Liver (tissue), 9 donors: Measurements from ENCODE around the gene NELFCD. TPM values are rescaled to one million over a fixed set of nuclear protein-coding genes. Genes with fewer than 3 reads are reported as not detected.

Experiments used
- DNase-seq: peaks from one replicate; pipeline ENCODE4 v3.0.0-alpha.2; 2017; ENCODE audit warnings: low spot score
- H3K27ac ChIP-seq, 2 donors: one replicate each; pipeline ENCODE4 v1.7.0; 2013; ENCODE audit warnings: inconsistent platforms in 2 of 2, low read length in 2 of 2, control low read depth in 1 of 2, low read depth in 1 of 2, mild to moderate bottlenecking in 1 of 2
- H3K27me3 ChIP-seq, 4 donors: one replicate each; pipeline versions ENCODE4 v1.6.1 to v1.7.0; 2013; ENCODE audit warnings: low read length in 3 of 4, inconsistent platforms in 1 of 4, mild to moderate bottlenecking in 1 of 4, moderate library complexity in 1 of 4; ENCODE audit not compliant: control insufficient read depth in 4 of 4, insufficient read depth in 4 of 4
- H3K36me3 ChIP-seq, 4 donors: one replicate each; pipeline versions ENCODE4 v1.6.1 to v1.7.0; 2013; ENCODE audit warnings: low read length in 3 of 4, mild to moderate bottlenecking in 3 of 4, low read depth in 1 of 4, moderate library complexity in 1 of 4; ENCODE audit not compliant: control insufficient read depth in 4 of 4, insufficient read depth in 3 of 4
- H3K4me1 ChIP-seq, 4 donors: one replicate each; pipeline versions ENCODE4 v1.6.1 to v1.7.0; 2013; ENCODE audit warnings: low read length in 3 of 4, mild to moderate bottlenecking in 3 of 4, moderate library complexity in 1 of 4; ENCODE audit not compliant: control insufficient read depth in 4 of 4, insufficient read depth in 4 of 4
- H3K4me3 ChIP-seq, 3 donors: one replicate each; pipeline versions ENCODE4 v1.6.1 to v1.7.0; 2013; ENCODE audit warnings: low read length in 3 of 3, control low read depth in 1 of 3, low read depth in 1 of 3, mild to moderate bottlenecking in 1 of 3
- H3K9ac ChIP-seq, 2 donors: one replicate each; pipeline ENCODE4 v1.7.0; 2013; ENCODE audit warnings: low read length in 2 of 2, mild to moderate bottlenecking in 2 of 2, moderate library complexity in 2 of 2, control low read depth in 1 of 2, low read depth in 1 of 2
- H3K9me3 ChIP-seq, 4 donors: one replicate each; pipeline versions ENCODE4 v1.6.1 to v1.7.0; 2013; ENCODE audit warnings: low read length in 3 of 4; ENCODE audit not compliant: control insufficient read depth in 4 of 4
- ATF3 ChIP-seq: IDR thresholded peaks from 2 replicates; pipeline ENCODE4 v1.6.1; 2016; ENCODE audit warnings: antibody characterized with exemption
- CTCF ChIP-seq: fragments of 150-350 bp; IDR thresholded peaks from 2 replicates; pipeline ENCODE4 v1.5.1; 2017; ENCODE audit warnings: improper control_type of control experiment, low read depth, low read length; ENCODE audit not compliant: missing input control
- EGR1 ChIP-seq, 2 donors: IDR thresholded peaks; 2 replicates each; pipeline ENCODE4 v1.6.1; 2016 to 2018; ENCODE audit warnings: antibody characterized with exemption in 2 of 2, low read depth in 2 of 2
- FOXA1 ChIP-seq: IDR thresholded peaks from 2 replicates; pipeline ENCODE4 v1.6.1; 2016; ENCODE audit warnings: antibody characterized with exemption
- FOXA2 ChIP-seq: IDR thresholded peaks from 2 replicates; pipeline ENCODE4 v1.6.1; 2016; ENCODE audit warnings: antibody characterized with exemption
- HNF4A ChIP-seq, 2 donors: conservative IDR thresholded peaks; 2 replicates each; pipeline ENCODE4 v1.6.1; 2016; ENCODE audit warnings: antibody characterized with exemption in 2 of 2, mild to moderate bottlenecking in 2 of 2
- HNF4G ChIP-seq: IDR thresholded peaks from 2 replicates; pipeline ENCODE4 v1.6.1; 2016; ENCODE audit warnings: antibody characterized with exemption
- NR2F2 ChIP-seq: IDR thresholded peaks from 2 replicates; pipeline ENCODE4 v1.6.1; 2016; ENCODE audit warnings: antibody characterized with exemption
- RAD21 ChIP-seq, 2 donors: IDR thresholded peaks; 2 replicates each; pipeline ENCODE4 v1.6.1; 2016; ENCODE audit warnings: antibody characterized with exemption in 2 of 2, mild to moderate bottlenecking in 2 of 2
- REST ChIP-seq: IDR thresholded peaks from 2 replicates; pipeline ENCODE4 v1.6.1; 2016; ENCODE audit warnings: antibody characterized with exemption, mild to moderate bottlenecking
- SP1 ChIP-seq: IDR thresholded peaks from 2 replicates; pipeline ENCODE4 v1.6.1; 2018; ENCODE audit warnings: antibody characterized with exemption, mild to moderate bottlenecking
- TAF1 ChIP-seq: conservative IDR thresholded peaks from 2 replicates; pipeline ENCODE4 v1.6.1; 2016; ENCODE audit warnings: antibody characterized with exemption, mild to moderate bottlenecking
- ZBTB33 ChIP-seq: IDR thresholded peaks from 2 replicates; pipeline ENCODE4 v1.6.1; 2016; ENCODE audit warnings: antibody characterized with exemption
- WGBS: extraction: QIAGEN DNeasy Blood & Tissue Kit; methylation state at CpG from one replicate; pipeline ENCODE4 v1.1.7; 2013; 5-methylcytosine and 5-hydroxymethylcytosine counted together
- polyA plus RNA-seq, 2 donors: library from polyadenylated mRNA; stranded (reverse) in 1 of 2; unstranded in 1 of 2; fragments of 200-250 nt in 1 of 2; fragments of >200 nt in 1 of 2; fragmentation: Nextera tagmentation in 1 of 2; extraction: Ambion mirVana in 1 of 2; gene quantifications; one replicate each; pipeline versions ENCODE4 v1.2.1 to v1.2.3, GENCODE V29; 2013 to 2015
- total RNA-seq, 2 donors: library from RNA; depleted of rRNA; stranded (reverse); fragments of >200 nt; gene quantifications; one replicate each; pipeline ENCODE4 v1.2.3, GENCODE V29; 2014
- donor health status: healthy.
- donor health status: healthy.
- donor health status: healthy.
- donor health status: healthy.
- donor health status: healthy.

The NELFCD gene
- total and polyA plus RNA-seq, 4 donors = 28.1 to 39.8 (median 37.0) TPM

- Histone ChIP-seq H3K27me3 (no peaks in the 10 kb centered on the region), H3K4me3 (no peak overlapping the region), H3K4me1 (peaks cover 6 to 43% (median 25%) of the 10 kb centered on the region in 4 donors), H3K27ac (no peak overlapping the region), H3K36me3 (peaks cover 5 to 35% (median 21%) of the 10 kb centered on the region in 4 donors), H3K9me3 (no peaks in the 10 kb centered on the region), H3K9ac (no peak overlapping the region)
- TF ChIP-seq FOXA1 (no peak), REST (no peak), EGR1 (IDR thresholded peaks at IDR 0.05; ENCODE audit: low read depth in 2 of 2) (no peak), FOXA2 (no peak), TAF1 (no peak), RAD21 (IDR thresholded peaks at IDR 0.05) (no peak), ZBTB33 (no peak), CTCF (no peak), HNF4A (conservative IDR thresholded peaks at IDR 0.05) (no peak), HNF4G (no peak)
- no peak for DNase-seq
- 92% methylated on average over 9 of the region's 9 CpGs for WGBS
Measured at GRCh38 chr20:58986286-58986967, 5.4 kb downstream of the NELFCD start.

- WGBS = 91% methylated on average over 8 of the region's 8 CpGs
- H3K4me3 ChIP-seq = no peak overlapping the region
- DNase-seq = peak; percentile 19
Measured at GRCh38 chr20:58986968-58987517, 6.0 kb downstream of the NELFCD start.

More at GRCh38 chr20:58986968-58987517, 6.0 kb downstream of the NELFCD start:
- H3K36me3 ChIP-seq = peaks cover 5 to 35% (median 22%) of the 10 kb centered on the region in 4 donors
- H3K27ac ChIP-seq = no peak overlapping the region
- H3K27me3 ChIP-seq = no peaks in the 10 kb centered on the region
- H3K9ac ChIP-seq = no peak overlapping the region
- H3K4me1 ChIP-seq = peaks cover 6 to 44% (median 29%) of the 10 kb centered on the region in 4 donors
- TF ChIP-seq SP1 (no peak), CTCF (no peak), HNF4G (no peak), TAF1 (no peak), RAD21 (IDR thresholded peaks at IDR 0.05) (no peak), ATF3 (no peak), NR2F2 (no peak), HNF4A (conservative IDR thresholded peaks at IDR 0.05) (no peak)
- no peaks in the 10 kb centered on the region for H3K9me3 ChIP-seq
